Measurements from ENCODE around the gene BCKDHA.

DNA sequence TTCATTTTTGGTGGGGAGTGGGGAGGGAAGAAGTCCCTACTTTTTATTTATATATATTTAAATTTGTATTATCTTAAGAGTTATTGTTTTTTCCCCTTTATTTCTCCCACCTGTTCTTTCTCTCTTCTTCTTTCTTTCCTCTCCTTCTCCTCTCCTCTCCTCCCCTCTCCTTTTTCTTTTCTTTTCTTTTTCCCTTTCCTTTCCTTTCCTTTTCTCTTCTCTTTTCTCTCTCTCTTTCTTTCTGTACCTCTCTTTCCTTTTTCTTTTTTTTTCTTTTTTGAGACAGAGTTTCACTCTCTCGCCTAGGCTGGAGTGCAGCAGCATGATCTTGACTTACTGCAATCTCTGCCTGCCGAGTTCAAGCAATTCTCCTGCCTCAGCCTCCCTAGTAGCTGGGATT lies 1.9 kb downstream of the BCKDHA start:
- TF ChIP-seq, protein P1, sequence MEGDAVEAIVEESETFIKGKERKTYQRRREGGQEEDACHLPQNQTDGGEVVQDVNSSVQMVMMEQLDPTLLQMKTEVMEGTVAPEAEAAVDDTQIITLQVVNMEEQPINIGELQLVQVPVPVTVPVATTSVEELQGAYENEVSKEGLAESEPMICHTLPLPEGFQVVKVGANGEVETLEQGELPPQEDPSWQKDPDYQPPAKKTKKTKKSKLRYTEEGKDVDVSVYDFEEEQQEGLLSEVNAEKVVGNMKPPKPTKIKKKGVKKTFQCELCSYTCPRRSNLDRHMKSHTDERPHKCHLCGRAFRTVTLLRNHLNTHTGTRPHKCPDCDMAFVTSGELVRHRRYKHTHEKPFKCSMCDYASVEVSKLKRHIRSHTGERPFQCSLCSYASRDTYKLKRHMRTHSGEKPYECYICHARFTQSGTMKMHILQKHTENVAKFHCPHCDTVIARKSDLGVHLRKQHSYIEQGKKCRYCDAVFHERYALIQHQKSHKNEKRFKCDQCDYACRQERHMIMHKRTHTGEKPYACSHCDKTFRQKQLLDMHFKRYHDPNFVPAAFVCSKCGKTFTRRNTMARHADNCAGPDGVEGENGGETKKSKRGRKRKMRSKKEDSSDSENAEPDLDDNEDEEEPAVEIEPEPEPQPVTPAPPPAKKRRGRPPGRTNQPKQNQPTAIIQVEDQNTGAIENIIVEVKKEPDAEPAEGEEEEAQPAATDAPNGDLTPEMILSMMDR (IDR thresholded peaks at IDR 0.05; ENCODE audit: insufficient read depth, low read length) = no peak
- TF ChIP-seq POLR2AphosphoS5 (IDR thresholded peaks at IDR 0.05; ENCODE audit: low read depth) (no peak), SPI1 (IDR thresholded peaks at IDR 0.05; ENCODE audit: borderline replicate concordance, low read depth) (no peak), GABPA (IDR thresholded peaks at IDR 0.05; ENCODE audit: low read depth) (no peak)
- TF ChIP-seq, protein P2, sequence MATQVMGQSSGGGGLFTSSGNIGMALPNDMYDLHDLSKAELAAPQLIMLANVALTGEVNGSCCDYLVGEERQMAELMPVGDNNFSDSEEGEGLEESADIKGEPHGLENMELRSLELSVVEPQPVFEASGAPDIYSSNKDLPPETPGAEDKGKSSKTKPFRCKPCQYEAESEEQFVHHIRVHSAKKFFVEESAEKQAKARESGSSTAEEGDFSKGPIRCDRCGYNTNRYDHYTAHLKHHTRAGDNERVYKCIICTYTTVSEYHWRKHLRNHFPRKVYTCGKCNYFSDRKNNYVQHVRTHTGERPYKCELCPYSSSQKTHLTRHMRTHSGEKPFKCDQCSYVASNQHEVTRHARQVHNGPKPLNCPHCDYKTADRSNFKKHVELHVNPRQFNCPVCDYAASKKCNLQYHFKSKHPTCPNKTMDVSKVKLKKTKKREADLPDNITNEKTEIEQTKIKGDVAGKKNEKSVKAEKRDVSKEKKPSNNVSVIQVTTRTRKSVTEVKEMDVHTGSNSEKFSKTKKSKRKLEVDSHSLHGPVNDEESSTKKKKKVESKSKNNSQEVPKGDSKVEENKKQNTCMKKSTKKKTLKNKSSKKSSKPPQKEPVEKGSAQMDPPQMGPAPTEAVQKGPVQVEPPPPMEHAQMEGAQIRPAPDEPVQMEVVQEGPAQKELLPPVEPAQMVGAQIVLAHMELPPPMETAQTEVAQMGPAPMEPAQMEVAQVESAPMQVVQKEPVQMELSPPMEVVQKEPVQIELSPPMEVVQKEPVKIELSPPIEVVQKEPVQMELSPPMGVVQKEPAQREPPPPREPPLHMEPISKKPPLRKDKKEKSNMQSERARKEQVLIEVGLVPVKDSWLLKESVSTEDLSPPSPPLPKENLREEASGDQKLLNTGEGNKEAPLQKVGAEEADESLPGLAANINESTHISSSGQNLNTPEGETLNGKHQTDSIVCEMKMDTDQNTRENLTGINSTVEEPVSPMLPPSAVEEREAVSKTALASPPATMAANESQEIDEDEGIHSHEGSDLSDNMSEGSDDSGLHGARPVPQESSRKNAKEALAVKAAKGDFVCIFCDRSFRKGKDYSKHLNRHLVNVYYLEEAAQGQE (IDR thresholded peaks at IDR 0.05; ENCODE audit: insufficient replicate concordance, low read depth) = no peak
